K562 (cell line): ENCODE data around the gene GRIN2D. TPM values are rescaled to one million over a fixed set of nuclear protein-coding genes. Genes with fewer than 3 reads are reported as not detected.

ENCODE experiments used
- CHD4 ChIP-seq: fragments of 200-600 bp; sonication (generic); IDR thresholded peaks from 3 replicates; pipeline ENCODE4 v1.6.1; 2012; ENCODE audit warnings: low read depth, mild to moderate bottlenecking, mixed read lengths, low read length, inconsistent platforms; ENCODE audit not compliant: insufficient read depth, insufficient replicate concordance, poor library complexity, severe bottlenecking
- RAD21 ChIP-seq, 2 experiments: fragments of 250-450 bp in 1 of 2; fragments of 450-650 bp in 1 of 2; sonication (Bioruptor Pico) in 1 of 2; formaldehyde crosslinking in 1 of 2; IDR thresholded peaks in 1 of 2; conservative IDR thresholded peaks in 1 of 2; 2 replicates each; pipeline versions ENCODE4 v1.4.0 to v1.8.0; 2020 to 2022; ENCODE audit warnings: mild to moderate bottlenecking in 2 of 2, moderate library complexity in 1 of 2
- SP1 ChIP-seq: sonication (generic); formaldehyde crosslinking; IDR thresholded peaks from 2 replicates; pipeline ENCODE4 v1.8.1; 2022; ENCODE audit warnings: mild to moderate bottlenecking, missing genetic modification reagents
- ZNF3 ChIP-seq: fragments of 250-450 bp; sonication (Bioruptor Pico); IDR thresholded peaks from 2 replicates; pipeline ENCODE4 v1.5.0; 2021; ENCODE audit warnings: mild to moderate bottlenecking, moderate library complexity
- polyA plus RNA-seq, 8 experiments: library from polyadenylated mRNA; depleted of rRNA in 4 of 8; stranded (reverse) in 5 of 8; unstranded in 3 of 8; fragments of >200 nt; fragmentation: Nextera tagmentation in 2 of 8; fragmentation: Illumina TruSeq in 1 of 8; extraction: Ambion mirVana in 2 of 8; extraction: Trizol in 1 of 8; gene quantifications; 2 replicates each; pipeline versions ENCODE4 v1.2.1 to v1.2.3, GENCODE V29; 2011 to 2014; ENCODE audit warnings: inconsistent platforms in 1 of 8, missing spikeins in 1 of 8
- total RNA-seq, 7 experiments: library from RNA; depleted of rRNA in 6 of 7; stranded (reverse); fragments of >200 nt in 6 of 7; fragmentation: Illumina TruSeq in 2 of 7; extraction: Trizol in 2 of 7; gene quantifications; 2 replicates each; pipeline versions ENCODE4 v1.2.1 to v1.2.3, GENCODE V29; 2011 to 2021; ENCODE audit warnings: low replicate concordance in 1 of 7
- TF ChIP-seq, protein P1 (sequence below): fragments of 450-650 bp; IDR thresholded peaks from 2 replicates; pipeline ENCODE4 v1.6.1; 2016; ENCODE audit warnings: mild to moderate bottlenecking
- TF ChIP-seq, protein P2 (sequence below), 3 experiments: IDR thresholded peaks in 2 of 3; conservative IDR thresholded peaks in 1 of 3; 2 replicates each; pipeline ENCODE4 v1.5.1; 2011 to 2012; ENCODE audit warnings: low read length in 3 of 3, mild to moderate bottlenecking in 3 of 3, control low read depth in 2 of 3, improper control_type of control experiment in 1 of 3, inconsistent platforms in 1 of 3, low read depth in 1 of 3, mixed read lengths in 1 of 3, moderate library complexity in 1 of 3; ENCODE audit not compliant: insufficient read depth in 2 of 3
- TF ChIP-seq, protein P3 (sequence below): fragments of 450-650 bp; IDR thresholded peaks from 2 replicates; pipeline ENCODE4 v1.6.1; 2016; ENCODE audit warnings: low read depth, mild to moderate bottlenecking, moderate library complexity

Gene GRIN2D
- total and polyA plus RNA-seq, 9 of the 15 experiments (the other 6 are each of a cell fraction or from before 2014, with no cell fraction given) = 0.32 to 31.5 (median 1.8) TPM

DNA sequence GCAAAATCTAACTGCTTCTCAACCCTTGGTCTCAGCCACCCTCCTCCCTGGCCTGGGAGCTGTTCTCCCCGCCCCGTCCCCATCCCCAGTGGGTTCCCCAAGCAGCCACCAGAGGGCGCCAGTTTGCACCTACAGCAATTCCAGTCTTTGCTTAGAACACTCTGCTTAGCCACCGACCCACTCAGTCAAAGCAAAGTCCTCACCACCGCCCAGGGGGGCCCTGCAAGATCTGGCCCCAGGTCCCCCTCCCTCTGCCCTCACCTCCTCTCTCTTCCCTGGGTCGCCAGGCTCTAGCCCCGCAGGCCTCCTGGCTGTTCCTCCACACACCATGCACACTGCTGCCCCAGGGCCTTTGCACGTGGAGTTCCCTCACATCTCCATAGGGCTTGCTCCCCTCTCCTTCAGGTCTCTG, 42.1 kb upstream of the GRIN2D start (continued):
- TF ChIP-seq, protein P1, sequence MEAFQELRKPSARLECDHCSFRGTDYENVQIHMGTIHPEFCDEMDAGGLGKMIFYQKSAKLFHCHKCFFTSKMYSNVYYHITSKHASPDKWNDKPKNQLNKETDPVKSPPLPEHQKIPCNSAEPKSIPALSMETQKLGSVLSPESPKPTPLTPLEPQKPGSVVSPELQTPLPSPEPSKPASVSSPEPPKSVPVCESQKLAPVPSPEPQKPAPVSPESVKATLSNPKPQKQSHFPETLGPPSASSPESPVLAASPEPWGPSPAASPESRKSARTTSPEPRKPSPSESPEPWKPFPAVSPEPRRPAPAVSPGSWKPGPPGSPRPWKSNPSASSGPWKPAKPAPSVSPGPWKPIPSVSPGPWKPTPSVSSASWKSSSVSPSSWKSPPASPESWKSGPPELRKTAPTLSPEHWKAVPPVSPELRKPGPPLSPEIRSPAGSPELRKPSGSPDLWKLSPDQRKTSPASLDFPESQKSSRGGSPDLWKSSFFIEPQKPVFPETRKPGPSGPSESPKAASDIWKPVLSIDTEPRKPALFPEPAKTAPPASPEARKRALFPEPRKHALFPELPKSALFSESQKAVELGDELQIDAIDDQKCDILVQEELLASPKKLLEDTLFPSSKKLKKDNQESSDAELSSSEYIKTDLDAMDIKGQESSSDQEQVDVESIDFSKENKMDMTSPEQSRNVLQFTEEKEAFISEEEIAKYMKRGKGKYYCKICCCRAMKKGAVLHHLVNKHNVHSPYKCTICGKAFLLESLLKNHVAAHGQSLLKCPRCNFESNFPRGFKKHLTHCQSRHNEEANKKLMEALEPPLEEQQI = peak; percentile 52; the same call in 1 of the 2 replicates
- TF ChIP-seq SP1 = peak; percentile 68; the same call in 1 of the 2 replicates
- TF ChIP-seq, protein P2, sequence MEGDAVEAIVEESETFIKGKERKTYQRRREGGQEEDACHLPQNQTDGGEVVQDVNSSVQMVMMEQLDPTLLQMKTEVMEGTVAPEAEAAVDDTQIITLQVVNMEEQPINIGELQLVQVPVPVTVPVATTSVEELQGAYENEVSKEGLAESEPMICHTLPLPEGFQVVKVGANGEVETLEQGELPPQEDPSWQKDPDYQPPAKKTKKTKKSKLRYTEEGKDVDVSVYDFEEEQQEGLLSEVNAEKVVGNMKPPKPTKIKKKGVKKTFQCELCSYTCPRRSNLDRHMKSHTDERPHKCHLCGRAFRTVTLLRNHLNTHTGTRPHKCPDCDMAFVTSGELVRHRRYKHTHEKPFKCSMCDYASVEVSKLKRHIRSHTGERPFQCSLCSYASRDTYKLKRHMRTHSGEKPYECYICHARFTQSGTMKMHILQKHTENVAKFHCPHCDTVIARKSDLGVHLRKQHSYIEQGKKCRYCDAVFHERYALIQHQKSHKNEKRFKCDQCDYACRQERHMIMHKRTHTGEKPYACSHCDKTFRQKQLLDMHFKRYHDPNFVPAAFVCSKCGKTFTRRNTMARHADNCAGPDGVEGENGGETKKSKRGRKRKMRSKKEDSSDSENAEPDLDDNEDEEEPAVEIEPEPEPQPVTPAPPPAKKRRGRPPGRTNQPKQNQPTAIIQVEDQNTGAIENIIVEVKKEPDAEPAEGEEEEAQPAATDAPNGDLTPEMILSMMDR (IDR thresholded peaks at IDR 0.05 in 2 of 3, conservative IDR thresholded peaks at IDR 0.05 in 1 of 3; ENCODE audit: insufficient read depth in 2 of 3, low read depth in 1 of 3, low read length in 3 of 3) = peak; percentile 86 to 94 (median 91)
- TF ChIP-seq ZNF3 (CRISPR knock-in tag) = 0 out of 2 replicates have a peak, but pooled peaks have one; percentile 65
- TF ChIP-seq CHD4 = peak; percentile 88
- TF ChIP-seq, protein P3, sequence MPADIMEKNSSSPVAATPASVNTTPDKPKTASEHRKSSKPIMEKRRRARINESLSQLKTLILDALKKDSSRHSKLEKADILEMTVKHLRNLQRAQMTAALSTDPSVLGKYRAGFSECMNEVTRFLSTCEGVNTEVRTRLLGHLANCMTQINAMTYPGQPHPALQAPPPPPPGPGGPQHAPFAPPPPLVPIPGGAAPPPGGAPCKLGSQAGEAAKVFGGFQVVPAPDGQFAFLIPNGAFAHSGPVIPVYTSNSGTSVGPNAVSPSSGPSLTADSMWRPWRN = no peak
- peak; percentile 38 to 68 for TF ChIP-seq RAD21 (CRISPR knock-in tag; conservative IDR thresholded peaks at IDR 0.05 in 1 of 2, IDR thresholded peaks at IDR 0.05 in 1 of 2)
